HuH-7 (cell line): ENCODE data around the gene SBF2.

Source experiments
- DNase-seq: peaks from one replicate; pipeline ENCODE4 v3.0.0; 2011; ENCODE audit warnings: low spot score

The SBF2 gene

DNA sequence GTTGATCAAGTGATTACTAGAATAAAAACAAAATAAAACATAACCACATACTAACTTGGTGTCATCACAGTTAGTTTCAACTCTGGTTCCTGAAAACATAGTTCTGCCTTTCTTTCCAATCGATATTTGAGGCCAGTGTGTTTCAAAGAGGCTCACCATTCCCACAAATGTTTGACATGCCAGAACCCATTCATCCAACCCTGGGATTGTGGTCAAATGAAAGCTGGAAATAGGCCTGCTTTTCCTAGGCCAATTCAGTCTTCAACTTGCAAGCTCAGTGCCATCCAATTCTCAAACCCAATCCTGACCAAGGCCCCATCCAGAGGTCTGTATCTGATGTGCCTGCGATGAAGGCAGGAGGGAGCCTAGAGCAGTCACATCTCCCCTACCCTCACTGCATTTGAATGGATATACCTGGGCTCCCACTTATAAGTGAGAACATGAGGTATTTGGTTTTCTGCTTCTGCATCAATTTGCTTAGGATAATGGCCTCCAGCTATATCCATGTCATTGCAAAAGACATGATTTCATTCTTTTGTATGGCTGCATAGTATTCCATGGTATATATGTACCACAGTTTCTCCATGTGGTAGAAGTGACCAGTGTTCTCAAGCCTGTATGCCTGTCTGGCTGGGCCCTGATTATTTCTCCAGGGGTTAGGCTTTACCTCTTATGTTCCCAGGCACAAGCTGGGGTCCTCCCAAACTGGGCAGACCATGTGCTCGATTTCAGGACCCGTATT lies 486.9 kb downstream of the SBF2 start:
- no peak for DNase-seq

DNA sequence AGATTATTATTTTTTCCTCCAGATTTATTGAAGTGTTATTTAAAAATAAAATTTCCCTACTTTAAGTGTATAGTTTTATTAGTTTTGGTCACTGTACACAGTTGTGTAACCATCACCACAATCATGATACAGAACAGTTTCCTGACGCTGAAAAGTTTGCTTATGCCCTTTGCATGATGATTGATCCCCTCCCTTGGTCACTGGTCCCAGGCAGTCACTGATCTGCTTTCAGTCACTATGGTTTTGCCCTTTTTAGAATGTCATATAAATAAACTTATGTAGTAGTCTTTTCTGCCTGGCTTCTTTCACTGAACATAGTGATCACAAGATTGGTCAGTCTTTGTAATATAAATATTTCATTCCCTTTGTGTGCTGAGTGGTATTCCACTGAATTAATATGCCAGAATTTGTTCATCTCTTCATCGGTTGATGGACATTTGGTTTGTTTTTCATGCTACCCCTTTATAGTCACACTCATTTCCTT lies 489.6 kb downstream of the SBF2 start:
- DNase-seq, result no peak

DNA sequence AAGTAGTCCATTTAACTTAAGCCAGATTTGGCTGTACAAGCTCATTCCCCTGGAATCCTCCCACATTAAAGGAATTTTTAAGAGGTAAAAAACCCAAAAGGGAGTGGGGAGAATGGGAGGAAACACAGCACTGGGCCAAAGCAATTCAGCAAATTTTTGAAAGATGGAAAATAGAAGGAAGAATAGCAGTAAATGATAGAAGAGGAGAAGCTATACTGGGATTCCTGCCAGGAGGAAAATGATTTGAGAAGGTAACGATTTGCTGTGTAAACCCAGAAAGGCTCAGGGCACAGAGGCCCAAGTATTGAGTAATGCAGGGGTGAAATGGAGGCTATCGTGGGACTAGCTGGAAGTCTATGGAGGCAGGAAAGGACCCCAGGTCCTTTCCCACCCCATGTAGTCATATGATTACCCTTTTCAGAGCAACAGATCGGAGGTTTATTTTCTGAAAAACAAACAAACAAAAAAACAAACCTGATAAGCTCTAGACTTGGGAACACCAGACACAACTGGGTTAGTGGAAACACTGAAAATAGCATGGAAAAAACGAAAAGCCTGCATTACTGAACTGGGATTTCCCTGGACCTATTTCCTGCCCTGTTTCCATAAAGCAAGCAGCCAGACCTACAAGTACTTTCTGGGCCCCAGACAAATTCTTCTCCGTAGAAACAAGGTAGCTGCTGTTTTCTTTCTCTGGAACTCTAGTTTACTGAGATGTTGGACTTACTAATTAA lies 490.2 kb downstream of the SBF2 start:
- no peak for DNase-seq

DNA sequence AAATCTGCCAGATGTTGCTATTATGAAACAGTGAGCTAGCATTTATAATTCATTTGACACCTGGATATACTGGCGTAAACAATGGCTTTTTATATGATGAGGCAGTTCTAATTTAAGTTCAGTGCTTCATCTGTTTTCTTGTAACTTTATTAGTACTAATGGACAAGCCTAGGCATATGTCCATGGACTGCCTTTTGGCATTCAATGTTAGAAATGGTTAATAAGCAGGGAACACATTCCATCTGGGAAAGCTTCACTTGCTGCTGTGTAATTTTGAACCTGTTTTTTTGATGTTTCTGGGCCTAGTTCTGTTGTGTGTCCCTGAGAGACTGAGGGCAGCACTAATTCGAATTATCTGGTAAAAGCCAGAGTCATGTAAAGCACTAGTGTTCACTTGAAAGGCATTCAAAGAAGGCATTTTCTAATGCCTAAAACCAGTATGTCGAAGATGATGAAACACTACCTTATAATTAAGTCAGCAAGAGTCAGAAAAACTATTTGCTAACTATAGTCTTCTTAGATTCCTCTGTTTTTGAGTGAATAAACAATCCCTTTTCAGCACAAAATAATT lies 491.6 kb downstream of the SBF2 start:
- DNase-seq, result no peak

DNA sequence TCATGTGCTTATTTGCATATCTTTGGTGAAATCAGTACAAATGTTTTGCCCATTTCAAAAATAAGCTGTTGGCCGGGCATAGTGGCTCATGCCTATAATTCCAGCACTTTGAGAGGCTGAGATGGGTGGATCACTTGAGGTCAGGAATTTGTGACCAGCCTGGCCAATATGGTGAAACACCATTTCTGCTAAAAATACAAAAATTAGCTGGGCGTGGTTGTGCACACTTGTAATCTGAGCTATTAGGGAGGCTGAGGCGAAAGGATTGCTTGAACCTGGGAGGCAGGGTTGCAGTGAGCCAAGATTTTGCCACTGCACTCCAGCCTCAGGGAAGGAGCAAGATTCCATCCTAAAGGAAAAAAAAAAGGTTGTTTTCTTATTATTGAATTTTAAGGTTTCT lies 494.1 kb downstream of the SBF2 start:
- DNase-seq, result no peak

DNA sequence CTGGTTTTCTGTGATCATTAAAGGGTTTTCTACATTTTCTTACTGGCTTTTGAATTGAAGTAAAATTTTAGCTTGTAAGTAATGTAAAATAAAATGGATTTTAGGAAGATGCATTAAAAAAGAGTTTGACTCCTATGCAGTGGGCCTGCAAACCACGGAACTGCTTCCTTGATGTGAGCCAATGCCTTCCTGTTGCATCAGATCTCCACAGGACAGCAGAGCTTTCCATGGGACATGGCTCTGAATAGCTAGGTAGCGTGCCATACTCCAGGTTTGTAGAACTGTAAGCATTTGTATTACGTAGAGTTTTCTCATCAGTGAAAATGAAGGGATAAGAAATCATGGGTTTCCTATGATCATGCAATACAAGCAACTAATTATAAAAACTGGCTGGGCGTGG lies 496.7 kb downstream of the SBF2 start:
- no peak for DNase-seq

DNA sequence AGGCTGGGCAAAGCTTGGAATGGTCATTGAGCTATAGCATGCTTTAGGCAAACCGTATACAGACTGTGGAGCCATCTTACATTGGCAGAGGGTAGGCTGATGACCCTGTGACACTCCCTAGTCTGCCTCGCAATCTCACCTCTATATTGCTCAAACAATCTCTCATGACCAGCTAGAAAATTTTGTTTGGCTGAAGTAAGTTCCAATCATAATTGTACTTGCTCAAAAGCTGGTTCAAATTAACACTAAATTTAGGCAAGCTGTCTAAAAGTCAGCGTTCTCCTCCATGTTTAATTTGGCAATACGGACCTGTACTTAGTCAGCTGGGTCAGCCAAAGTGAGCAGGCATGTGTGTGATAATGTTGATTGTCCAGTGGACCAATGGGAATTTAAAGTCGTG lies 497.2 kb downstream of the SBF2 start:
- DNase-seq, result no peak

DNA sequence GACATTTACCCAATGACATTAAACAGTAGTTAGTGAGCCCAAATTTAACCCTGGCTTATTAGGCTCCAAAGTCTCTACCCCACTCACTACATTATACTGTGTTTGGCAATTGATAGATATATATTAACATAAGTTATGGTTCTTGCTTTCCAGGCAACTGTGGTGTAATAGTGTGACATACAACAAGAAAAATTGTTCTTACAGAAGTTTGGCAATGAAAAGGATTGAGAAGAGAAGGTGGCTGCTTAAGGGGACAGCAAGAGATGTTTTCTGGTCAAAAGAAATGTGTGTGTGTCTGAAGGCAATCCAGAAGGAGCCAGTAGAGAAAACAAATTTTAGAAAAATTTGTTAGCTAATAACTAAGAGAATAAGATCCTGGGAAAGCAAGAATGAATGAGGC lies 497.8 kb downstream of the SBF2 start:
- no peak for DNase-seq

DNA sequence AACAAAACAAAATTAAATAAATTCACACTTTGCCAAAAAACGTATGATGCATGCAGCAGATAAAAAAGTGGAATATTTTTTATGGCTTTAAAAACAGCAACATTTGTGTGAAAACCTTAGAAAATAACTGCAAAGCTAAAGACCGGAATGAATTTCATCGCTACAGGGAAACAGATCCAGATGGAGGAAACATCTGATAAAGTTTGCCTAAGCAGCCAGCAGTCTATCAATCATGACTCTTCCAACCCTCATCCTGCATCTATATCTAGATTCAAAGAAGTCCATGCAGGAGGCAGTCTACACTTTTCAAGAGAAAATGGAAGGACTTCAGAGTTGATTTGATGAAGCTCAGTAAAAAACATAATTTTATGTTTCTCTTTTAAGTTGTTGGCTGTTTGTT lies 503.3 kb downstream of the SBF2 start:
- DNase-seq, result no peak

DNA sequence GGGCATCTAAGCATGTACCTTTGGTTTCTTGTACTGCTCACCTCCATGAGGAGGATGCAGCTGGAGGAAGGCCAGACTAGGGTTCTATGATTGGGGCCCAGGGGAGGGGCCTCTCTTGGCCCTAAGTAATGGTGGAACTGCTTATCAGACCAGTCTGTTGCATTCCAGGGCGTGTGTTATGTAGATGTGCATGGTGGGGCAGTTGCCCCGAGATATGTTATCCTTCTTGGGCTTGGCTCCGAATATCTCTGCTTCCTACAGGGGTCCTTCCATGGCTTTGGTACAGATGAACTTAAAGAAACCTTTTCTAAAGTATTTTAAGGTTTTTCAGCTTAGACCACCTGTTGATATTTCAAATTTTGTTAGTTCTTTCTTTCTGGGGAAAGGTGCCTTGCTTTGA lies 504.1 kb downstream of the SBF2 start:
- no peak for DNase-seq

DNA sequence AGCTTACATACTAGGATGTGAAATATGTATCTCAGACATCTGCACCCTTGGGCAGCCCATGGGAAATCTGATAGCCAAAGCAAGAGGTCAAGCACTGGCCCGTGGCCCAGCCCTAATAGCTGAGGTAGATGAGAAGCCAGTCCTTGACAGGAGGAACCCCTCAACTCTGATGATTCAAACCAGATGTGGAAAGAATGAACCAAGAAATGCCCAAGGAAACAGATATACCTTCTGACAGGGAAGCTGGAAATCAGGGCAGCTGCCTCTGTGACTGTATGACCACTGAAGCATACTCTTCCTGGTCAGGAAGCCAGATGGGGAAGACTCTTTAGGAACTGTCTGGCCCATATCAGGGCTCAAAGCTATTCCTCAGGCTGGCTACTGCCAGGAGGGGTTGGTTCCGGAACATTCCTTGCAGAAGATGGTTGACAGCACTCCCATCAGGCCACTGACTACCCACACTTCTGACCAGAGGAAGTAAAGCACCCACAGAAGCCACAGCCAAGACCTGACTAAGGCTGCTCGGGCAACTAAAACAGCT lies 506.0 kb downstream of the SBF2 start:
- no peak for DNase-seq

DNA sequence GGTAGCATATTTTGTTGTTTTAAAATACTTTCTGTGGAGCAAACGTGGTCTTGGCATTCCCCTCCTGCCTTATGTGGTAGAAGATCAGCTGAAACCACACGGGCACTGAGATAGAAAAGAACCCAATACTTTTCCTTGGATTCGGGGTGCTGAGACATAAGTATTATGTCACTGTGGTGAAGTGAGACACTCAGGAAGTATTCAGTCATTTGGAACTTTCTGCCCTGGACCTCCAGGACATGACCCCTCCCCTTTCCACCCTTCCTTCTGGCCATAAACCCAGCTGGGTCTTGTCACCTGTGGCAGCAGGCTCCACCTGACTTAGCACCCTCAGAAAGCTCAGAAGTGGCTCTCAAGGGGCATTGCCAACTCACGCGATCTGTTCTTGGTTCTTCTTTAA lies 506.8 kb downstream of the SBF2 start:
- DNase-seq, result no peak

DNA sequence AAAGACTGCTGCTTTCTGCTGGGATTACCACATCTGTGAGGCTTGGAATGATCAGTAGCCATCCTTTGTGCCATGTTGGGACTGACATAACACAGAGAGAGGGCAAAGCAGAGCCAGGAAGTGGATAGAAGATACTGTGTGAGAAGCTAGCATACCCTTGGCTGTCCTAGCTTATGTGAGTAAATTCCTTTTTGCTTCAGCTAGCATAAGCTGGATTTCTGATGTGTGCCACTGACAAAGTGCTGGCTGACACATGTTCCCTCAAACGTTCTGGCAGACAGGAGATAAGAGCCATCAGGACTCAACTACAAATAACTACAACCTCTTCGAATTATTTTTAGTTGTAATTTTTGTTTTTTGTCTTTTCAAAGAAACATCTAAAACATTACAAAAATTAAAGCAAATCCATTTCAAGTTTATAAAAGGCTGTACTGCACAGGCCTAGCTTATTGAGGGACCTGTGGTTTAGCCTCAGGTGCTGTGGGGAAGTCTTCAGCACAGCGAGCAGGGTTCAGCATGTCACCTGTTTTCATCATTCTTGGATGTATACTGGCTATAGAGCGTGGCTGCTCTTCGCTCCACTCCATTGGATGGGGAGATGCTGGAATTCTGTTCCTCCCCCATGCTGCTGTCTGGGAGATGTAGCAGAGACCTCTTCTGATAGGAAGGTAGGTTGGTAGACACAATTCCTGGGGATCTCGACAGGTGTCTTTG lies 509.3 kb downstream of the SBF2 start:
- no peak for DNase-seq

DNA sequence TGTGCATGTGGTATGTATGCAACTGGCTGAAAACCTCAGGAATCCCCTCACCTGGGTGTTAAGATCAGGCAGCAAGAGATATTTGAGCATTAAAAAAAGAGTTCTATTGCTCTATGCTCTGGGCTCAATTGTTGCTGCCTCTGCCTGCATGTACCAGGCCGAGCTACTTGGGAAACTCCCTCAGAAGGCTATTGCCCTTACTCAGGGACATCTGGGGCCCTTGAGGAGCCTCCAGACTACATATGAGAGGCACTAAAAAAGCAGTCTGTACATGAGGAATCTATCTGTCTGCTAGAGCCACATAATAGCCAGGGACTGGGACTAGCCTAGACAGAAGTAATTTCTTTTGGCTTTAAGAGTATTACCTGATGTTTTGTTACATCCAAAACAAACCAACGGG lies 510.0 kb downstream of the SBF2 start:
- DNase-seq, result no peak

DNA sequence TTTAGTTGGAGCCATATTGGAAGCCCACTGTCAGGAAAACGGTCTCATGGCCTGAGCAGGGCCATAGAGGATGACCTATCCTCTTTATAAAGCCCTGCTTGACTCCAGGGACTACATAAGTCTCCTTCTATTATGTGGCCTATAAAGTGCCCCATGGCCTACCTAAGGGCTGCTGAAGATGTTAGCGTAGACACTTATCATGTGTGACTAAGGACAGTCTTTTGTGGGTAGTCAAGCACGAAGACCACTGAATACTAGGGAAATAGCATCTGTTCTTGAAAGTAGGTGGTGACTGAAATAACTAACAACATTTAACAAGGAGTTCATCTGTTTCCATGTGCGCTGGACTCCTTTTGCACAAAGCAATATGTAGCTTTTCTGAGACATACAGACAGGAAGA lies 513.1 kb downstream of the SBF2 start:
- DNase-seq, result no peak

DNA sequence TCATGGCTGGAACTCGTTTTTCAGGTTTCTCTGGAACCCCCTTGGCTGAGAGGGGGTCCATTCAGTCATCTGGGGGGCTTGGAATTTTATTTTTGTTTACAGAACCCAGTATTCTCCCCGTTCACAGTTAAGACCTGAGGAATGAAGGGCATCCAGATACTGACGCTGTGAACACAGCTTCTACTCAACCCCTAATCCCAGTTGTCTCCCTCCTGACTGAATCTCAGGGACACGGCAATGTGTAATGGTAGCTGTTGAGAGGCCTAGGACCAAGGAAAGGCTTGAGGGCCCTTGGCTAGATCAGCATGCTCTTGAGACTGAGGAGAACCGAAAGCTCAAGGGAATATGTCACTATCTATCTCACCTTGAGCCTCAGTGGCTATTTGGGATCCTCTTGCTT lies 516.5 kb downstream of the SBF2 start:
- no peak for DNase-seq

DNA sequence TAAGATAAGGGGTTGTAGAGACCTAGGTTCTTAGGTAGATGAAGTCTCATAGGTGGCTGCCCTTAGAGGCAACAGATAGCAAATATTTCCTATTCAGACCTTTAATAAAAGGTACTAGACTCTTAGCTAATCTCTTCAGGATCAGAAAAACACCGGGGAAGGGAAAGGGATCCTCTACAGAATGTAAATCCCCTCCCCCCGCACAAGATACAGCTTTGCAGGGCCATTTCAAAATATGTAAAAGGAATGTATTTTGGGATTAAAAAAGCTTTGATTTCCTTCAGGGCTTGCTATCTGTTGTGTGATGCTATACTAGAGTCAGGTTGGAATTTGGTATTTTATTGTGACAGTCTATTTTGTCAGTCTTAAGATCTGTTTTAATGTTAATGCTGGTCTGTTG lies 517.0 kb downstream of the SBF2 start:
- DNase-seq, result no peak

DNA sequence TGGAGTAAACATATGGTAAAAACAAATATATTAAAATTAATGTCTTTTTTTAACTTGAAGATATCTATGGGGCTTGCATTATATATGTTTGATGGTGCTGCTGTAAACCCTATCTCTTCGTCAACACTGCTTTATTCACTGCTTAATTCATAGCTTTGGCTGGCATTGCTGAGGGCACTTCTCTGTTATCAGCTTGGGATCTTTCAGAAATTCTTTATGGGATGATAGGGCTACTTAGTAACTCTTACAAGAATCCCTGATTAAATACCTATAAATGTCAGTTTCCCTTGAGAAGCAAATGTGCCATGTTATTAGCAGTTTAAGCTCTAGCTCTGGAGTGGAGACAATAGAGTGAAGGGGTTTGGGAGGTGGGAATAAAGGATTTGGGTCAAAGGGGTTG lies 517.8 kb downstream of the SBF2 start:
- no peak for DNase-seq

DNA sequence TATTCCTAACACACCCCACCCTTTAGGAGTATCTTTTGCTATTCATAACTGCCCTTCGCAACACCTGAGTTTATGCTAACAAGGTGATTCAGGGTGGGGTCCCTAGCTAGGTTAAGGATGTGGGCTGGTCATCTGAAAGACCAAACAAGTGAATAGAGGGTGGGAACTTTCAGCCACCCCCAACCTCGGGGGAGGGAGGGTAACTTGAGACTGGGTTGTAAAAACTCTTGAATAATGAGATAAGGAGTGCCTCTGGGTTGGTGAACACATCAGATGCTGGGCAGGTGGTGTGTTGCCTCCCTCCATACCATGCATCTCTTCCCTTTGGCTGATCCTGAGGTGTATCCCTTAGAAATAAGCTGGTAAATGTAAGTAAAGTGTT lies 518.6 kb downstream of the SBF2 start:
- peak; percentile 28 for DNase-seq

DNA sequence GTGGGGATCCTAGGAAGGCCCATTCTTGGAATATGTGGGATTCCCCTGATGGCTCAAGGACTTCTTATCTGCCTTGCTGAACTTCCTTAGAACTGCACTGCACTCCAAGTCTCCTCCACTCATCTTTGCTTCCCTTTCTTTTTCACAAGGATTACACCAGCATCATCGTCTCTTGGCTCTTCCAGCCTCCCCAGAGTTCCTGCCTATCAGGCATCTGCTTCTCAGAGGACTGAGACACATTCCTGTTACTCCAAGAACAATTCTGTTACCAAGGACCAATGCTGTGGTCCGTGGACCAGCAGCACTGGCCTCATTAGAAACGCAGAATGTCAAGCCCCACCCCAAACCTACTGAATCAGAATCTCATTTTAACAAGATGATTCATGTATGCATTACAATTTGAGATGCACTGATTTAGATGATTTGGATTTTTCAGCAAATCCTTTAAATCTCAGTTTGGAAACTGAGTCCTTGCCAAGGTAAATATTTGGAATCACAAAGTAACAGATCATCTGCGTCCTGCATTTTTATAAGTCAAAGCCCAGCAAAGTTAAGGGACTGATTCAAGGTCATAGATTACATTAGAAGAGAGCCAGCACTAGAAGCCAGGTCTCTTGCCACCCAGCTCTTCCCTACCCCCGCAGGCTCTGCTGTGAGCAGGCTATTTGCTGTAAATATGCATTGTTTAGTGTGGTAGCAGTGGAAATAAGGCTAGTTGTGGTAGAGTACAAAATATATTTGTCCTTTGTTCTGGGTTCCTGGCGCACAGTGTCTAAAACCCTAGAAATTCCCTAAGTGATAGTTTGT lies 519.2 kb downstream of the SBF2 start:
- no peak for DNase-seq

DNA sequence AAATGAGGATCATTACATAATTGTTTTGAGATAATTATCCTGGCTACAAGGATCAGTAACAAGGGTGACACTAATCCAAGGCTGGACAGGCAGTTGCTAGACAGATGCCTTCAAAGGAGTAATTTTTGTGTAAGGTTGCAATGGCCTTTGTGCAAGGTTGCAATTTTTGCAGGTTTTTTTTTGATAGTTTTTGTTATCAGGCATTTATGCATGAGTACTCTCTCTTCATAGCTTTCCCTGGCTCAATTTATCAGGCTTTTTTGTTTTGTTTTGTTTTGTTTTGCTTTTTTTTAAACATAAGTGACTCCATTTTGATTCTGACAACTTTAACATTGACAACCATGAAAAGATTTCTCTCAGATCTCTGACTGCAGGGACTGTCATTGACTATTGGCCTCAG lies 519.9 kb downstream of the SBF2 start:
- no peak for DNase-seq

DNA sequence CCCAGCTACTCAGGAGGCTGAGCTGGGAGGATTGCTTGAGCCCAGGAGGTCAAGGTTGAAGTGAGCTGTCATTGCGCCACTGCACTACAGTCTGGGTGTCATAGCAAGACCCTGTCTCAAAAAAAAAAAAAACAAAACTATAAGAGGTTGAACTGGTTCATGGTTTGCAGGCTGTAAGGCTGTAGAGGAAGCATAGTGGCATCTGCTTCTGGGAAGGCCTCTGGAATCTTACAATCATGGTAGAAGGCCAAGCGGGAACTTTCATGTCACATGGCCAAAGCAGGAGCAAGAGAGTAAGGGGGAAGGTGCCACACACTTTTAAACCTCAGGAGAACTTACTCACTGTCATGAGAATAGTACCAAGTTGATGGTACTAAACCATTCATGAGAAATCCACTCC lies 520.5 kb downstream of the SBF2 start:
- no peak for DNase-seq
